Stimulated activated CD4-positive, alpha-beta T cell treated with anti-CD3 and anti-CD28 coated beads, Interleukin-4, amount 100 ng/mL, for 4 hours (primary cell): ENCODE measurements around the gene RAD23B.
"Not testable (repeated sequence)": the region's sequence is repeated elsewhere in the genome, so short reads cannot be mapped to it uniquely, and the experiment has no call there.

Experiments used
- DNase-seq, 2 experiments: peaks; one replicate each; pipeline ENCODE4 v3.0.0-alpha.2; 2020

The RAD23B gene

DNA sequence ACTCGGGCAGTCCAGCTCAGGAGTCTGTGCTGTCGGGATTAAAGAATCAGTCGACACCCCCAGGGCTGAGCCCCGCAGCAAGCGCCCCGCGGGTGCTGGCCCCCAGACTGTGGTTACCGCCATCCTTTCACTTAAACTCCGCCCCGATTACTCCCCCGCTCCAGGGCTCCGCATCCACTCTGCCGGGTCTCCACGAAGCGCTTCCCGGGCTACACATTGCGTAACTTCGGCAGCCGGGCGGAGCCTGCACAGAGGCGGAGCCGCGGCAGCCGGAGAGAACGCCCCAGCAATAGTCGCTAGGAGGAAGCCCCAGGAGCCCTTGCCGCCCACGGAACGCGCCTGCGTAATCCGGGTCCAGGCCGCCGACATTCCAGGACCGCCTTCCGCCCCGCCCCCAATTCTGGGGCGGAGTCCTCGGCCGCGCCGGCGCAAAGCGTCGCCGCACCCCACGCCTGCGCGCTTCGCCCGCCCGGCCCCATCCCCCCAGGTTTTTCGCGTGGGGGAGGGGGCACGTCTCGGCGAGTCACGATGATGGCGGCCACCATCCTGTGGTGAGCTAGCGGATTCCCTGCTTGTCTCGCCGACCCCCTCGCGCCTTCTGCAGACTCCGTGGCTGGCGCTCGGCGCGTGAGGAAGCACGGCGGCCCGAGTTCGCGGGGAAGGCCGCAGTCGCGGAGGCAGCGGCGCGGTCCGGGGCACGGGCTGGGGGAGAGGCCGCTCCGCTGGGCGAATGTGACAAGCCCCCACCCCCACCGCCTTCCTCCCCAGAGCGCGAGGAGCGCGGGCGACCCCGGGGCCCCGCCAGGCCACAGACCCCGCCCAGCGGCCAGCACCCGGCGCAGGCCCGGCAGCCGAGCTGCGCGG is at the start of gene RAD23B:
Gene RAD23B, plus strand, starts transcription at position 521 of the 864 bp plus-strand sequence. CDS start 351 bp downstream, outside the sequence.
- DNase-seq: peak; percentile 98 to 99

DNA sequence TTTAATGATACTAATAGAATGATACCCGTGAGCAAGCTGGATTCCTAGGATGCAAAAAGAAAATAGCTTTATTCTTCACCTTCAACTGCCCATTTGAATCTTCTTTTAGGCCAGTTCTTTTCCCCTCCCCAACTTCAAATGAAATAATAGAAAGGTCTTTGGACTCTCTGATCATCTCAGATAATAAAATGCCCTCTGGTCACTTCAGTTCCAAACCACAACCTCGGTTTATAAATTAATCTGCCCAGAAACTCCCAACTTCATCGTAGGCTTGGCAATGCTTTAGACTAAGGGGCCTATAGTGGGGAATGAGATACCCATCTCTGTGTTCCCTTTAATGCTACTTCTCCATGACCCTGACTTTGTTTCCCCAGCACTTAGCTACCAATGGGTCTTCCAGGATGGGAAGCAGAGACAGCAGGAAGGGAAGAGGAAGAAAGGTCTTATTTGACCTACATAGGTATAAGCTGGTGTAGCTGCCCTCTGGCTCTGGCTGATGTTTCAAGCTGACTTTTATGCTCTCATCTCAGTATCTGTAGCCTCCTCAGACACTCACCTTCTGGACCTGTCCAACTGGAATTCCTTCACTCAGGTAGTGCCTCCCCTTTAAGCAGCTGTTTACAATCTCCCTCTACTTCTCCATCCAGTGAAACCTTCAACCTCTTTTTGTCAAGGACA is 47.2 kb upstream of the RAD23B start:
- no peak for DNase-seq

DNA sequence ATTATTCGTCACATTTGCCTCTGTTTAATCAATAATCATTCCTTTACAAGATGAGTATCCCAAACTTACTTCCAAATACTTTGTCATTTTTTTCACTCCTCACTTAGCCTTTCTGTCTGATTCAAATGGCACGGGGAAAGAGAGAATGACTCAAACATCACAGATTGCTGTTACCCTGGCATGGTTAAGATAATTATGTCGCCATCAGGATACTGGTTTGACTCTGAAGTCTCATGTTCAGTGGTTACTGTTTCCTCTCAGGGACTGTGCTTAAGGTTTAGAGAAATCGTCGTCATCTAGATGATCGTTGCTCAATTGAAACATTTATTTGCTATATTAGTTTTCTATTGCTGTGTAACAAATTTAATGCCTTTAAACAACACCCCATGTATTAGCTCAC is 45.2 kb upstream of the RAD23B start:
- no peak for DNase-seq

DNA sequence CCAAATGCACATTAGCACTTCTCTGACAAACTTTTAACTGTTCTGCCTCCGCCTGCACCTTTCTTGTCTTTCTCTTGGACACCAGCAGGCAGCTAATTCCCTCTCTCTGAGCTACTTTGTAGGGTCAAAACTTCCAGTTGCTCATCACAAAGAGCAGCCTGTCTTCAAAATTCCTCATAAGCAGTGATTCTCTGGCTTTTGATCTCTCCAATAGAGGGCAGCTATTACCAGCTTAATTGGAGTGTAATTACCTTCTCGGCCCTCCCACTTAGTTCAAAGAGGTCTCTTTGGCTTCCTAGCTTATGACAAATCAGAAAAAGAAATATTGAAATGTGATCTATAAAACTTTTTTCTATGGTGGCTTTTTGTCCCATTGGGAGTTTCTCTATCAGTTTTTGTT is 43.6 kb upstream of the RAD23B start:
- no peak for DNase-seq

DNA sequence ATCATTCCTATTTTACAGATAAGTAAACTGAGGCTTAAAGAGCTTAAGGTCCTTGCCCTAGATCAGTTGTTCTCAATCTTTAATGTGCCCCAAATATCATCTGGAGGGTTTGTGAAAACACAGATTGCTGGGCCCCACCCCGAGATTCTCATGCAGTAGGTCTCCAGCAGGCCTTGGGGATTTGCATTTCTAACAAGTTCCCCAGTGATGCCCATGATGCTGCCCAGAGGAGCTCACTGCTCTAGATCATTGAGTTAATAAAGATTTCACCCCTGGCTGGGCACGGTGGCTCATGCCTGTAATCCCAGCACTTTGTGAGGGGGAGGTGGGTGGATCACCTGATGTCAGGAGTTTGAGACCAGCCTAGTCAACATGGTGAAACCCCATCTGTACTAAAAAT is 42.8 kb upstream of the RAD23B start:
- no peak for DNase-seq

DNA sequence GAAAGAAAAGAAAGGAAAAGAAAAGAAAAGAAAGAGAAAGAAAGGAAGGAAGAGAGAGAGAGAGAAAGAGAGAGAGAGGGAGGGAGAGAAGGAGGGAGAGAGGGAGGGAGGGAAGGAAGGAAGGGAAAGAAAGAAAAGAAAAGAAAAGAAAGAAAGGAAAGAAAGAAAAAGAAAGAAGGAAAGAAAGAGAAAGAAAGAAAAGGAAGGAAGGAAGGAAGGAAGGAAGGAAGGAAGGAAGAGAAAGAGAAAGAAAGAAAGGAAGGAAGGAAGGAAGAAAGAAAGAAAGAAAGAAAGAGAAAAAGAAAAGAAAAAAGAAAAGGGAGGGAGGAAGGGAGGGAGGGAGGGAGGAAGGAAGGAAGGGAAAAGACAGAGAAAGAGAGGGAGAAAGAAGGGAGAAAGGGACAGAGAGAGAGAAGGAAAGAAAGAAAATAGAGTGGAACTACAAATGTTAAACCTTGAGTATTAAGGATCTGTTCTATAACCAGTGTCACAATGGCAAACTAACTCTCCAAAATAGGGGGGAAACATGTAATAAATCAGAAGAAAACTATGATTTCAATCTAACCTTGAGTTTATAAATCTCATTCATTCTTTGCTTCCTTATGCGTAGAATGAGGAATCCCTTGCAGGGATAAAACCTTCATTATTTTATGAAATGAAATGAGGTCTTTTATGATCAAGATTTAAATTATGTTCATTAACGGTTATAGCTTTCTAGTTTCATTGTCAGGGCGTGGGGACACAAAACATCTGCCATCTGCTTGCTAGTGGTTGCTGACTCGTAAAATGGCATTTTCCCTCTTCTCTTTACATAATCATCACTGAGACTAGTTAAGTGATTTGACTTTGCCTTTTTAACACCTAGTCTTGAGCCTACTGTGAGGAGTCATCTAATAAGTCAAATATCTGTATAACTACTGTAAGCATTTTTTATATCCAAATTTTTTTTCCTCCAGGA is 40.7 kb upstream of the RAD23B start:
- DNase-seq: no peak

DNA sequence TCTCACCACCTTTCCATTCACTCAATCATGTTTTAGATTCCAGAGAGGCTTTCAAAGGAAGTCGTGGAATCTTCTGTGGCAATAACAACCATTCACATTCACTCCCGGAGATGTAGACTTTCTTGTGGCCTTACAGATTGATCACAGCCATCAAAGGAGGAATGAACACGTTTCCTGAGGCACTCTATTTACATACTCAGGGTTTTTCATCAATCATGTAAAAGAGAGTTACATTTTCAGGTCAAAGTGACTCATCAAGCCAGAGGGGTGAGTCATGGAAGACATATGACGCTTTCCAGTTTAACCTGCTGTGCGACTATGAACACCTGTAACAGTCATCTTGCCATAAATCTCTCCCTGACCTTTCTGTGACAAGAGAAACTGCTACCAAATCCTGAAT is 39.3 kb upstream of the RAD23B start:
- DNase-seq: peak; percentile 5 to 67

DNA sequence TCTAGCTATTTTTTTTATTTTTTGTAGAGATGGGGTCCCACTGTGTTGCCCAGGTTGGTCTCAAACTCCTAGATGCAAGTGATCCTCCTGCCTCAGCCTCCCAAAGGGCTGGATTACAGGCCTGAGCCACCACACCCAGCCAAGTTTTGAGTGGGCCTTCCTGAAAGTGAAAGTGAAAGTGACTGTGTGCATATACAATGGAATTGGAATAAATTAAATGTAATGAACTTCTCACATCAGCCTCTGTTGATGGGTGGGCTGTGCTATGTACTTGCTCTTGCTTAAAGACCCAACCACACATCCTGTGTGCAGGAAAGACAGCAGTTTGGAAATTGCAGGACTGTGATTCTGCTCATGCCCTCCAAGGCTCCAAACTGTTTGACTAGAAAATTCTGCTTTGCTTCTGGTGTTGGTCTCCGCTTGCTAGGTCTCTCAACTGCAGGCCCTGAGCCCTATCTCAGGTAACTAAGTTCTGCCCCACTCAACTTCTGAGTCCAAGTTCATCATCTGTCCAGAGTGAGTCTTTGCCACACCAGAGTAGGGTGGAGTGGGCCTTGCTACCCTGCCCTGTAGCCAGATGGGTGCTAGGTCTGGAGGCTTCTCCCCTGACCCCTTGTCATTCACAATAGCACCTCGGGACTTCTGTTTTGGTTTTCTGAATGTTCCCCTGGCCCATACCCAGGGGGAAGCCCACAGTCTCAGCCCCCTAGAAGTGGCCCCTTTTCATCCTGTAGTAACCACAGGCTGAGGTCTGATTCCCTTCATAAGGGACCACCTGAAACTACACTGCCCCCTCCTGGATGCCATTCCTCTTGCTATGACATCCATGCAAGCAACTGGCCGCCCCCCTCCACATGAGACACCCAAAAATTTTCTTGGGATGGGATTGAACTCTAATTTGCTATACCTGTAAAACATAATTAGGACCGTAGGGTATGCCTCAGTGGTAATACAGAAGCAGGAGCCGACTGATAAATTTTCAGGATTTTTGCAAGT is 36.5 kb upstream of the RAD23B start:
- no peak for DNase-seq

DNA sequence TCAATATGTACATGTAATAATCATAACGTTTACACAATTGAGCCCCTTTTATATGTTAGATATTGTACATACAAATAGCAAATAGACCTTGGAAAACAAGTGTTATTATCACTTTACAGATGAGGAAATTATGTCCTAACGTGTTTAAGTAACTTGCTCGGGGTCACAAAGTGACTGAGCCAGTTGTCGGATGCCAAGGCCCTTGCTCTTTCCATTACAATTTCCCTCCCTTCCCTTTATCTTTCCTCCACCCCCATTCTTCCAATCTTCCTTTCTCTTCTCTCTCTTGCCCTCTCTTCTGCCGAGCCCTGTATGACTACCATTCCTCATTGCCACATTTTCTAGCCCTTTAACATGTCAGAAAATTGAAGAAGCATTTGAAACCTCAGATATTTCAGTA is 34.4 kb upstream of the RAD23B start:
- DNase-seq: no peak

DNA sequence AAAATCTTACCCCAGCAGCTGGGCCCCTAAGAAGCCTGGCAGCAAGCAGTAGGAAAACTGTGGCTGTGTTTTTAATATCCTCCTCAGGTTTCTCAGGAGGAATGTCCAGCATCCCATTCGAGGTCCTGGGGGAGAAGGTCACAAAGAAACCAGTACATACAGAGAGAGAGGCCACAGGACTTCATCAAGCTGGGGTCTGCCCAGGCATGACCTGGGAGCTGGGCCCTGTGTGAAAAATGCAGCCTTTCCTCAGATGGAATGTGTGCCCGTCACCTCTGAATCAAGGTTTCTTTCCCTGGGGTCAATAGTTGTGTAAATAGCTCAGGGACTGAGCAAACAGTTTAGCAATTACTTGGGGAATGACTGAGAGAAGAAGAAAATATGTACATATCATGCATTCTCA is 33.9 kb upstream of the RAD23B start:
- DNase-seq: no peak

DNA sequence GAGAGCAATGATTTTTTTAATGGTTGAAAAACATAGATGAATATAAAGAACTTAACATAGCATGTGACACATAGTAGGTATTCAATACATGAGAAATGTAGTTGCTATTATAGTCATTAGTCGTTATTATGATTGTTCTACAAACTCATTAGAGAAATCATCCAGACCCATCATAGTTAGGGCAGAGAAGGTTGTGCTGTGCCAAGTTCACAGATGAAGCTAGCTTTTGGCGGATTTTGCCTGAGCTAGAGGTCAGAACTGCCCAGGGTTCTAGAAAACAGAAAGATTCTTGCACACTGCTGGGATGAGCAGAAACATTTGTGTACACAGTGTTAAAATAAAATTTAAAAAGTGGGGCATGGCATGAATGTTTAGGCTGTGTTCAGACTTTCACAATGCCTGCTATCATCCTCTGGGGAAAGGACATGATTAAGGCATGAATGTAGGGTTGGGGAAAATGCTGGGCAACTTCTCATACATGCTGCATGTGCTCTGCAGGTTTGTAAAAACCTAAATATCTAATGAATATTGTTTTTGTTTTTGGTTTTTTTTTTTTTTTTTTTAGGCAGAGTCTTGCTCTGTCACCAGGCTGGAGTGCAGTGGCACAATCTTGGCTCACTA is 33.3 kb upstream of the RAD23B start:
- no peak for DNase-seq

DNA sequence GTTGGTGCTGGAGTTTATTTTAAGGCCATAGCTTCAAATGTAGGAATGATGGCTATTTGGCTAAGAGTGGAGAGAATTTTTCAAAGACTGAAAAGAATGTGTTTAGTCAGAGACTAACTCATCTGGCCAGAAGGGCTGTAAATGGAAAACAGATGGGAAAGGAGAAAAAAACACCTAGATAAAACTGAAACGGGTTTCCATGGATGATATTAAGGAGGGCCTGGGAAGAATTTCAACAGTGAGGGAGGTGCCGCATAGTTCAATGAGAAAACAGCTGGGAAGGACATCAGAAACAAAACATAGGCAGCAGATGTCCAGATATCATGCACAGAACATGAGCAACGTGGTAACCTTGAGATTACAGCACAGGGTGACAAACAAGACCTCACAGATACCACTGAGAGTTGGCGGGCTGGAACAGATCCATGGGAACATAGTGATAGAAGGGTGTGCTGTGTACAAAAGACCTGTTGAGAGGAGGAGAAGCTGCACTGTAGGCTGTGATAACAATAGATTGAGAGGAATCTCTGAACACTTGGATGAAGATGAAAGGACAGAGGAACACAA is 31.2 kb upstream of the RAD23B start:
- DNase-seq: no peak

DNA sequence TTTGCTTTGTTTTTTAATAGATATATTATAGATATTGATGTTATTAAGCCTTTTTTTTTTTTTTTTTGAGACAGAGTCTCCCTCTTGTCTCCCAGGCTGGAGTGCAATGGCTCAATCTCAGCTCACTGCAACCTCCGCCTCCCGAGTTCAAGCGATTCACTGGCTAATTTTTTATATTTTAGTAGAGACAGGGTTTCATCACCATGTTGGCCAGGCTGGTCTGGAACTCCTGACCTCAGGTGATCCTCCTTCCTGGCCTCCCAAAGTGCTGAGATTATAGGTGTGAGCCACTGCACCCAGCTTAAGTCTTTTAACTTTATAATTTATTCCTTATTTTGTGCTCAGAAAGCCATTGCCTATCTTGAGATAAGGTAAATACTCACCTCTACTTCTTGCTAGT is 24.2 kb upstream of the RAD23B start:
- no peak for DNase-seq

DNA sequence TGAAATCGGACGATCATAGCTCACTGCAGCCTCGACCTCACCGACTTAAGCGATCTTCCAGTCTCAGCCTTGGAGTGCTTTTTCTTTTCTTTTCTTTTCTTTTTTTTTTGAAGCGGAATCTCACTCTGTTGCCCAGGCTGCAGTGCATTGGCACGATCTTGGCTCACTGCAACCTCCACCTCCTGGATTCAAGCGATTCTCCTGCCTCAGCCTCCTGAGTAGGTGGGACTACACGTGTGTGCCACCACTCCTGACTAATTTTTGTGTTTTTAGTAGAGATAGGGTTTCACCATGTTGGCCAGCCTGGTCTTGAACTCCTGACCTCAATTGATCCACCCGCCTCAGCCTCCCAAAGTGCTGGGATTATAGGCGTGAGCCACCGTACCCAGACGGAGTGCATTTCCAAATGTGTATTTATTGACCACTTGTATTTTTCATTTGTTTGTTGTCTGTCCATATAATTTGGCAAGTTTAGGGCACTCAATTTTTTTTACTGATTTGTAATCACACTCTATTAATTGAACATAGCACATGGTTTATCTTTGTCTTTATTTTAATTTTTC is 23.2 kb upstream of the RAD23B start:
- DNase-seq: not testable (repeated sequence)

DNA sequence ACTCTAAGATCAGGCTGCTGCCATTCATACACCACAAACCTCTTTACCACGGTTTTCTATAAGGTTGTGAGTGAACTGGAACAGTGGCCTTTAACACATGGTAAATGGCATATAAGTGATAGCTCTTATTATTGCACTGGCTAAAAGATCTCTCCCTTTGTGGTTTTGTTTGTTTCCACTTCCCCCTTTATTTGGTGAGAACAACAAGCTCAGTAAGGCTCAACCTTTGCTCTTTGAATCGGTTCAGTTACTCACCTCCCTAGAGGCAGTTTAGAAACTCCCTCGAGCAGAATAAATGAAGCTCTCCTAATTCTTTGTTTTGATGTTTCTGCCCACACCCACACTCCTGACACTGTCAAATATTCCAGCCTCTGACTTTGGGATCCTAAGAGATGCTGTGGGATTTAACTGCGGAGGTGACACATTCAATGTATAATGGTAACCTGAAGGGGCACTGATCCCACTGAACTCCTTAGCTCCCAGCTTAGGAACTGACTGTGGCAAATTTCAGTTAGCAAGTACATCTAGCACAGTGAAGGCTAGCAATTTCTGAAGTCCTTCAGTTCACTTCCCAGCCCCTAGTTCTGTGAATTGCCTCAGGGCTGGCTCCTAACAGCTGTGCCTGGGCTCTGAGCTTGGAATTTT is 22.5 kb upstream of the RAD23B start:
- DNase-seq: no peak

DNA sequence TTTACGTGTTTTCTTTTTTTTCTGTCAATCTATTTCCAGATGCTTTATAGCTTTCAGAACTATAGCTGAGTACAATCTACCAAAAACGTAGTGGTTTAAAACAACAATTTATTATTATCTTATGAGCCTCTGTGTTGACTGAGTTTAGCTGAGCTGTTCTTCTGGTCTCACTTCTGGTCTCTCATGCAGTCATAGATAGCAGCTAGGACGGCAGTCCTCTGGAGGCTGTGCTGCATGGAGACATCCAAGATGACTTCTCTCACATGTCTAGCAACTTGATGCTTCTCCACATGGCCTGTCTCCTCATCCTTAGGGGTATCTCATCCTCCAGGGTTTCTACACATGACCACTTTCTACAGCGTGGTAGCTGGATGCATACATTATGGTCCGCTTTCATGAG is 22.0 kb upstream of the RAD23B start:
- no peak for DNase-seq

DNA sequence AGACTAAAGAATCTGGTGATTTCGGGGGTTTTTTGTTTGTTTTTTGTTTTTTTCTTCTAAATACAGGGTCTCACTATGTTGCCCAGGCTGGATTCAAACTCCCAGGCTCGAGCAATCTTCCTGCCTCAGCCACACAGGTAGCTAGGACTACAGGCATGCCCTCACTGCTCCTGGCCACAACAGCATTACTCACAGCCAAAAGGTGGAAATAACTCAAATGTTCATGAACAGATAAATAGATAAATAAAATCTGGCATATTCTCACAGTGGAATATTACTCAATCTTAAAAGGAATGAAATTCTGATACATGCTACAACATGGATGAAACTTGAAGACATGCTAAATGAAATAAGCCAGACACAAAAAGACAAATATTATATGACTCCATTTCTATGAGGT is 19.8 kb upstream of the RAD23B start:
- DNase-seq: no peak

DNA sequence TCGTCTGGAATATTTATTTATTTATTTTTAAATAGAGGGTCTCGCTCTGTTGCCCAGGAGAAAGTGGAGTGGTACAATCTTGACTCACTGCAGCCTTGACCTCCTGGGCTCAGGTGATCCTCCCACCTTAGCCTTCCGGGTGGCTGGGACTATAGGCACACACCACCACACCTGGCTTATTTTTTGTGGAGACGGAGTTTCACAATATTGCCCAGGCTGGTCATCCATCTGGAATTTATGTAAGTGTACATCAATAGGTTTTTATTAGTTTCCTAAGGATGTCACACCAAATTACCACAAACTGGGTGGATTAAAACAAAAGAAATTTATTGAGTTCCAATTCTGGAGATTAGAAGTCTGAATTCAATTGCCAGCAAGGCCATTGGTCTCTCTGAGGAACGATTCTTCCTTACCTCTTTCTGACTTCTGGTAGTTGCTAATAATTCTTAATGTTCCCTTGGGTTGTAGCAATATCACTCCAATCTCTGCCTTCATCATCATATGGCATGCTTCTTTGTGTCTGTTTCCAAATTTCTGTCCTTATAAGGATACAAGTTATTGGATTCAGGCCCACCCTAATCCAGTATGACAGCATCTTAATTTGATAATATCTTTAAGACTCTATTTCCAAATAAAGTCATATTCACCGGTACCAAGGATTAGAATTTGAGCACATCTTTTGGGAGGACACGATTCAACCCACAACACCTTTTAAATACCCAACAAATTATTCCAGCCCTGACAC is 16.3 kb upstream of the RAD23B start:
- DNase-seq: no peak

DNA sequence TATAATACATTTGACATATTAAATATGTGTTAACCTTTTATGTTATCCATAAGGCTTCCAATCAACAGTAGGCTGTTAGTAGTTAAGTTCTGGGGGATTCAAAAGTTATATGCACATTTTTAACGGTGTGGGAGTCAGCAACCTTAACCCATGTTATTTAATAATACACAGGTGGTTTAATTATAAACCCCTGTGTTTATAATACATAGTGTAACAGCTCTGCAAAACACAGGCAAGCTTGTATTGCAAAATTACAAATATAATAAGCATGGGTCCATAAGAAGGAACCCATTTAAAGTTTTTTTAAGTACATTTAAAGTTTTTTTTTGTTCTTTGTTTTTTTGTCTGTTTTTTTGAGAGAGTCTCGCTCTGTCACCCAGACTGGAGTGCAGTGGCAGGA is 14.5 kb upstream of the RAD23B start:
- no peak for DNase-seq
